ENCODE measurements around the gene ZFP62.

DNA sequence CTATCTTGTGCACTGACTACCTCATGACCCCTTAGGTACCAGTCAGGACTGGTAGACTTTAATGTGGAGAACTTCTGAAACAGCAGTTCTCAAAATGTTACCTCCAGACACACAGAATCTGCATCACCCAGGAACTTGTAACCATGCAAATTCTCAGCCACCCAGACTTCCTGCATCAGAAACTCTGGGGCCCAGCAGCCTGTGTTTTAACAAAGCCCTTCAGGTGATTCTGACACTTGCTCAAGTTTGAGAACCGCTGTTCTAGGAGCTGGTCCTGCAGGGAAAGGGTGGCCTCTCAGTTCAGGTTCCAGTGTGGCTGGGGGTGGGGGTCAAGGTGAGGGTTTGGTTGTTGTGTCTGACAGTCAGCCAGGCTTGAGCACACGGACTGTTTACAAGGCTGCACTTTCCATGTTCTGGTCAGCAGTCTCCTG, 28.4 kb downstream of the ZFP62 start:
- TF ChIP-seq, protein P1, sequence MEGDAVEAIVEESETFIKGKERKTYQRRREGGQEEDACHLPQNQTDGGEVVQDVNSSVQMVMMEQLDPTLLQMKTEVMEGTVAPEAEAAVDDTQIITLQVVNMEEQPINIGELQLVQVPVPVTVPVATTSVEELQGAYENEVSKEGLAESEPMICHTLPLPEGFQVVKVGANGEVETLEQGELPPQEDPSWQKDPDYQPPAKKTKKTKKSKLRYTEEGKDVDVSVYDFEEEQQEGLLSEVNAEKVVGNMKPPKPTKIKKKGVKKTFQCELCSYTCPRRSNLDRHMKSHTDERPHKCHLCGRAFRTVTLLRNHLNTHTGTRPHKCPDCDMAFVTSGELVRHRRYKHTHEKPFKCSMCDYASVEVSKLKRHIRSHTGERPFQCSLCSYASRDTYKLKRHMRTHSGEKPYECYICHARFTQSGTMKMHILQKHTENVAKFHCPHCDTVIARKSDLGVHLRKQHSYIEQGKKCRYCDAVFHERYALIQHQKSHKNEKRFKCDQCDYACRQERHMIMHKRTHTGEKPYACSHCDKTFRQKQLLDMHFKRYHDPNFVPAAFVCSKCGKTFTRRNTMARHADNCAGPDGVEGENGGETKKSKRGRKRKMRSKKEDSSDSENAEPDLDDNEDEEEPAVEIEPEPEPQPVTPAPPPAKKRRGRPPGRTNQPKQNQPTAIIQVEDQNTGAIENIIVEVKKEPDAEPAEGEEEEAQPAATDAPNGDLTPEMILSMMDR (IDR thresholded peaks at IDR 0.05): no peak
- no peak for TF ChIP-seq POLR2A (IDR thresholded peaks at IDR 0.05)
